ENCODE data around the gene GYS1.
A peak's percentile ranks its signal among the peaks of the same experiment; 100 is the strongest.

GYS1 gene

GRCh38 chr19:48963371-48964204 is 29.5 kb downstream of the GYS1 start:
- peak; percentile 64 to 69 for DNase-seq

GRCh38 chr19:48962849-48963165 is 30.3 kb downstream of the GYS1 start:
- no peak for DNase-seq

GRCh38 chr19:48962029-48962848 is 30.9 kb downstream of the GYS1 start:
- DNase-seq: no peak

GRCh38 chr19:48961673-48962028 is 31.5 kb downstream of the GYS1 start:
- DNase-seq: no peak

GRCh38 chr19:48961051-48961649 is 32.0 kb downstream of the GYS1 start:
- DNase-seq: no peak

GRCh38 chr19:48959341-48960239 is 33.5 kb downstream of the GYS1 start:
- no peak for DNase-seq

- no peak for DNase-seq
Observed at GRCh38 chr19:48958006-48958405, 35.1 kb downstream of the GYS1 start.

- DNase-seq: no peak
Observed at GRCh38 chr19:48955308-48955958, 37.7 kb downstream of the GYS1 start.

- DNase-seq: peak; percentile 86 to 94
Observed at GRCh38 chr19:48954595-48955307, 38.4 kb downstream of the GYS1 start, which contains the start of gene BAX. TSS of gene BAX (plus strand) at chr19:48954875. CDS start at chr19:48954929, 54 bp downstream.

GRCh38 chr19:48953990-48954594 is 39.0 kb downstream of the GYS1 start:
- no peak for DNase-seq

GRCh38 chr19:48953141-48953540 is 40.0 kb downstream of the GYS1 start:
- DNase-seq: no peak

- no peak for DNase-seq
Observed at GRCh38 chr19:48950830-48951519, 42.1 kb downstream of the GYS1 start.

- no peak for DNase-seq
Observed at GRCh38 chr19:48950159-48950558, 43.0 kb downstream of the GYS1 start.

- DNase-seq: no peak
Observed at GRCh38 chr19:48947258-48947542, 45.9 kb downstream of the GYS1 start.

- no peak for DNase-seq
Observed at GRCh38 chr19:48946463-48947257, 46.4 kb downstream of the GYS1 start.

GRCh38 chr19:48945817-48946216 is 47.3 kb downstream of the GYS1 start:
- no peak for DNase-seq

- no peak for DNase-seq
Observed at GRCh38 chr19:48945415-48945814, 47.7 kb downstream of the GYS1 start.

GRCh38 chr19:48943081-48943480 is 50.0 kb downstream of the GYS1 start:
- DNase-seq: no peak

GRCh38 chr19:48940902-48941301 is 52.2 kb downstream of the GYS1 start:
- no peak for DNase-seq

GRCh38 chr19:48938256-48938655 is 54.9 kb downstream of the GYS1 start:
- DNase-seq: no peak

Measured in stimulated activated CD4-positive, alpha-beta T cell treated with anti-CD3 and anti-CD28 coated beads, Interleukin-4, amount 100 ng/mL, for 4 hours (primary cell).